GM18861 (cell line): ENCODE results near the gene KCNAB2.

Experiments used
- ATAC-seq: cut with Tn5 transposase; IDR thresholded peaks from one replicate; pipeline ENCODE4 v1.9.1; 2021; ENCODE audit not compliant: unreplicated experiment

KCNAB2 gene

GRCh38 chr1:6094801-6095505, 49.3 kb downstream of the KCNAB2 start:
- ATAC-seq = no peak

DNA sequence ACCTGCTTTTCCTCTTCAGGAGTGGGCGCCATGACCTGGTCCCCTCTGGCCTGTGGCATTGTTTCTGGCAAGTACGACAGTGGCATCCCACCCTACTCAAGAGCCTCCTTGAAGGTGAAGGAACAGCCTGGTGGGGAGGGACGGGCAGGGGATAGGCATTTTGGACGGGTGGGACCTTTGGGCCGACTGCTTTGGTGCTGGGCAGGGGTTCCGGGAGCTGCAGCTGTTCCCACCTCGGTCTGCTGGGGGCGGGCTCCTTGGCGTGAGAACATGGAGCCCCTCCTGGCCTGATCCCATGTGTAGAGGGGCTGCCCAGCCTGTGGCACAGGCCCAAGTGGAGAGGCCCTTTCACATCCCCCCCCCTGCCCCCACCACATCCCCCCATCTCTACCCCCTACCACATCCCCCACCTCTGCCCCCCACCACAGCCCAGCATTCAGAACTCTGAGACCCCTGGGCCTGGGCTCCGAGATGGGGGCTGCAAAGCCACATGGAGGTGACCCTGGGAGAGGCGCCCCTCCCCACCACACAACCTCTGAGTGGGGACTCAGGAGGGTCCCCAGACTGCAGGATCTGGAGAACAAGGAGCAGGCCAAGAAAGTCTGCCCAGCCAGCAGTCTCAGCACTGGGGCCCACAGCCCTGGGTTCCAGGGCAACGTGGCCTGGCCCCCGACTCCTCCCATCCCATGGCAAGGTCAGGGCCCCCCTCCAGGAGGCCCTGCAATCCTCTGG, 50.0 kb downstream of the KCNAB2 start:
- no peak for ATAC-seq

GRCh38 chr1:6096243-6097116, 50.8 kb downstream of the KCNAB2 start:
- no peak for ATAC-seq

- no peak for ATAC-seq
Measured at GRCh38 chr1:6097117-6097595, 51.5 kb downstream of the KCNAB2 start.

DNA sequence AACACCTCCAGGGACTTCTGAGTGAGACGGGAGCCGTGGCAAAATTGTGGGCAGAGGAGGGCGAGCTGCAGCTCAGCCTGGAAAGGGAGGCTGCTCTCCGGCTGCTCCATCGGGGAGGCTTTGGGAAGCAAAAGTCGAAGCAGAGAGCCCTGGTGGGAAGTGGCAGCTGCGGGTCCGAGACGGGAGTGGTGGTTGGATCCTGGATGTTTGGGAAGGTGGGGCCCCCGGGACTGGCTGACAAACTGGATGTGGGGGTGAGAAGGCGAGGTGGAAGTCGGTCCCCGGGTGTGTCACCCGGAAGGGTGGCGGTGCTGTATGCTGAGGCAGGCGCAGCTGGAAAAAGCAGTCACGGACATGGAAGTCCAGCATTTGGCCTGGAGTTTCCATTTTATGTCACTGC, 52.1 kb downstream of the KCNAB2 start:
- ATAC-seq = no peak

GRCh38 chr1:6098303-6099215, 52.9 kb downstream of the KCNAB2 start:
- ATAC-seq = no peak

GRCh38 chr1:6099297-6099696, 53.6 kb downstream of the KCNAB2 start:
- ATAC-seq = no peak

DNA sequence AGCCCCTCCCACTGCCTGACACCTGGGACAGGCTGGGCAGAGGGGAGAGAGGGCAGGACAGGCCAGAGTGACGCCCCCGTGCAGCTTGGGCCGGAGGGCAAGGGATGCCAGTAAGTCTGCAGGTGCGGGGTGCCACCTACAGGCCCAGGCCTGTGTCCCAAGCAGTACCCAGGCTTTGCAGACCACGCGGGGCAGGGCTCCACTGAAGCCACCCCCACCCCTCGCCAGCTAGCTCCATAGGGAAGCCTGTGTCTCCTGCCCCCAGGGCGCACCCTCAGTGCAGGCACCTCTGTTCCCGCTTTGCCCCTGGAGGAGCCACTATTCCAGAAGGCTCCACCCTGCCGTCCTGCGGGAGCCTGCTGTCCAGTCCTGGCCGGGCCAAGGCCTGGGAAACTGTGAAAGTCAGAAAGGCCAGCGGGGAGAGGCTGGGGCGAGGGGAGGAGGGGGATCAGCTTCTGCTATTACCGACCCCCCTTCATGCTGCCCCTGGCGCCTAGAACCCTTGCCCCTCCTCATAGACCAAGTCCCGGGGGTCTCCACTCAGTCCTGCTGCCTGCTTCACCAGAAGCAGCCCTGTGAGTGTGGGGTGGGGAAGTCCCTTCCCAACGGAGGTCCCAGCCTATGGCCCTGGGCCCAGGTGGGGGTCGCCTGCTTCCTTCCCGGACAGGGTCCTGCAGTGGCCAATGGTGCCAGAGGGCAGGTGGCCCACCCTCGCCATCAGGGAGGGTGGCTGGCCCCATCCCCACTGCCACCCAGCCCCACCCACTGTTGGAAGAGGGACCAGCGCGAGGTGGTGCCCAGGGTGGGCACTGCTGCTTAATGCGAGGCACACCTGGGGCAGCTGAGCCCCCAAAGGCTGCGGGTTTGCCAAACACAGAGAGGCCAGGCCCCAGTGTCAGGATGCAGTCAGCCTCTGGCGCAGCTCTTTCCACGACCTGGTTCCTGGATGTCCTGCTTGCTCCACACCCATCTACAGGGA, 54.4 kb downstream of the KCNAB2 start:
- no peak for ATAC-seq

GRCh38 chr1:6100861-6101783, 55.4 kb downstream of the KCNAB2 start:
- no peak for ATAC-seq

DNA sequence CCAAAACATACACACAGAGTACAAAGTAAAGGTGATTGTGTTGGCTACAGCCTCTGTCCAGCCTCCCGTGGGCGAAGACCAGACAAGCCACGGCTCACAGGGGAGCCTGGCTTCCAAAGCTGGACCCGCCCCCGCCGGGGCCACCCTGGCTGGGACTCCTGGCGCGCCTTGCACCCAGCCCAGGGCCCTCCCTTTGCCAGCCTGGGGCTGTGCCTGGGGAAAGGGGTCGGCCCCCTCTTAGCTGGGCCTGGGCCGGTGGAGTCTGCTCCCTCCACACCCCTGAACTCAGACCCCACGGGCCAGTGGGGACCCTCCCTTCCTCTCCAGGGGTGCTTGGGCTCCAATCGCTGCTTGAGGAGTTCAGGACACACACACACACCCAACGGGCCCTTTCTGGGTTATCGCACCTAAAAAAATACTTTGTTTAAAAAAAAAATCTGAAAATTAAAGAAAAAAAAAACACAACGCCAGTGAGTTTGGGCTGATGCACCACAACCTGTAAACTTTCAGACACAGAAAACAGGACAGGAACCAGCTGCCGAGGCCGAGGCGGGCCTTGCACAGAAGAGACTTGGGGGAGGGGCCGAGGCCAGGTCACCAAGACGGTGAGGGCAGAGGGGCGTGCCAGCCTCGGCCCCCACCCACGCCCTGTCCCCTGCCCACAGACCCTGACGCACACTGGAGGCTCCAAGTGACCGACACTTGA, 56.3 kb downstream of the KCNAB2 start:
- ATAC-seq = no peak

- ATAC-seq = no peak
Measured at GRCh38 chr1:6102532-6102845, 56.8 kb downstream of the KCNAB2 start.

GRCh38 chr1:6103111-6103853, 57.6 kb downstream of the KCNAB2 start:
- no peak for ATAC-seq

GRCh38 chr1:6103854-6104530, 58.3 kb downstream of the KCNAB2 start:
- no peak for ATAC-seq

GRCh38 chr1:6104631-6105030, 58.9 kb downstream of the KCNAB2 start:
- ATAC-seq = no peak

- no peak for ATAC-seq
Measured at GRCh38 chr1:6105218-6105679, 59.6 kb downstream of the KCNAB2 start.

DNA sequence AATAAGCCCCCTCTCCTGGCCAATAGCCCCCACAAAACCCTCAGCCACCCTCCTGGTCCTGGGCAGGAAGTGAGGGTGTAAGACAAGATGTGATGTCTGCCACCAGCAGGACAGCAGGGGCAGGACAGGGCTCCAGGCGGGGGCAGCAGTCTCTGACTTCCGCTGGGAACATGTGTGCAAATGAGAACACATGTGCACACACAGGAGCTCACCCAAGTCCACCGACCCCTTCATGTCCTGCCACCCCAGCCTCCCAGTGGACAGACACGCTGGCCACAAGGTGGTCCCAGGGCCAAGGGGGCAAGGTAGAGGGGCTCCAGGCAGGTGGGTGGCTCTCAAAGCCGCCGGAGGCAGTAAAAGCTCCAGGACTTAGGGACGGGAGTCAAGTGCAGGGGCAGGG, 60.1 kb downstream of the KCNAB2 start:
- ATAC-seq = no peak
